ENCODE measurements around the gene NAPG.
"Not testable (repeated sequence)": the region's sequence is repeated elsewhere in the genome, so short reads cannot be mapped to it uniquely, and the experiment has no call there.

DNA sequence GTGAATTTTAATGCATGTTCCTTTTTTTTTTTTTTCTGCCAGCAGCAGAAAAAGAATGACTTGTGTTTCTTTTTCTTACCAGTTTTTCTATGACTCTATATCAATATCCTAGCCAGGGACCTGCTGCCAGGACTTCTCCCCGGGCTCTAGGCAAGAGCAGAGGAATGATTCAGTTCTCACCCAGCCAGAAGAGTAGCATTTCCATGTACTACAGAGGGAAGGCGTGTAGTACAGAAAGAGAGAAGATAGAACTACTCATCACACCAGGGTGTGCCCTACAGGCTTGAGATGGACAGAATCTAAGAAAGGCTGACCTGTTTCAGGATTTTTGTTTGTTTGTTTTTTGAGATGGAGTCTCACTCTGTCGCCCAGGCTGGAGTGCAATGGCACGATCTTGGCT, 70.1 kb downstream of the NAPG start:
- not testable (repeated sequence) for TF ChIP-seq POLR2A (IDR thresholded peaks at IDR 0.05); POLR2AphosphoS5 (IDR thresholded peaks at IDR 0.05; ENCODE audit: insufficient read depth in 1 of 2, low read depth in 1 of 2)
- TF ChIP-seq, protein P1, sequence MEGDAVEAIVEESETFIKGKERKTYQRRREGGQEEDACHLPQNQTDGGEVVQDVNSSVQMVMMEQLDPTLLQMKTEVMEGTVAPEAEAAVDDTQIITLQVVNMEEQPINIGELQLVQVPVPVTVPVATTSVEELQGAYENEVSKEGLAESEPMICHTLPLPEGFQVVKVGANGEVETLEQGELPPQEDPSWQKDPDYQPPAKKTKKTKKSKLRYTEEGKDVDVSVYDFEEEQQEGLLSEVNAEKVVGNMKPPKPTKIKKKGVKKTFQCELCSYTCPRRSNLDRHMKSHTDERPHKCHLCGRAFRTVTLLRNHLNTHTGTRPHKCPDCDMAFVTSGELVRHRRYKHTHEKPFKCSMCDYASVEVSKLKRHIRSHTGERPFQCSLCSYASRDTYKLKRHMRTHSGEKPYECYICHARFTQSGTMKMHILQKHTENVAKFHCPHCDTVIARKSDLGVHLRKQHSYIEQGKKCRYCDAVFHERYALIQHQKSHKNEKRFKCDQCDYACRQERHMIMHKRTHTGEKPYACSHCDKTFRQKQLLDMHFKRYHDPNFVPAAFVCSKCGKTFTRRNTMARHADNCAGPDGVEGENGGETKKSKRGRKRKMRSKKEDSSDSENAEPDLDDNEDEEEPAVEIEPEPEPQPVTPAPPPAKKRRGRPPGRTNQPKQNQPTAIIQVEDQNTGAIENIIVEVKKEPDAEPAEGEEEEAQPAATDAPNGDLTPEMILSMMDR (IDR thresholded peaks at IDR 0.05), result not testable (repeated sequence)
